Neural cell (in vitro differentiated cells): ENCODE measurements around the gene ZXDC. TPM values are rescaled to one million over a fixed set of nuclear protein-coding genes. Genes with fewer than 3 reads are reported as not detected.

Source experiments
- H2AFZ ChIP-seq: fragments of 200-600, 300-800 bp; sonication (generic), shearing (Covaris generic); 2 replicates; pipeline ENCODE4 v1.6.0; 2014; ENCODE audit warnings: low read depth, mild to moderate bottlenecking, antibody characterized with exemption, low read length, moderate library complexity
- H3F3A ChIP-seq: fragments of 200-600 bp; shearing (Covaris generic); 2 replicates; pipeline ENCODE4 v1.6.1; 2016; ENCODE audit warnings: mild to moderate bottlenecking, moderate library complexity, mixed read lengths, antibody characterized with exemption, low read length; ENCODE audit not compliant: insufficient read depth, poor library complexity, severe bottlenecking
- H3K27ac ChIP-seq: fragments of 200-600, 300-800 bp; sonication (generic), shearing (Covaris generic); 2 replicates; pipeline ENCODE4 v1.5.1; 2014; ENCODE audit warnings: mild to moderate bottlenecking, low read length, moderate library complexity
- H3K27me3 ChIP-seq: fragments of 300-800, 200-600 bp; sonication (generic), shearing (Covaris generic); 2 replicates; pipeline ENCODE4 v1.6.0; 2014; ENCODE audit warnings: mild to moderate bottlenecking, low read depth, low read length, moderate library complexity; ENCODE audit not compliant: insufficient read depth
- H3K36me3 ChIP-seq: fragments of 300-800, 200-600 bp; sonication (generic), shearing (Covaris generic); 2 replicates; pipeline ENCODE4 v1.5.1; 2014; ENCODE audit warnings: mild to moderate bottlenecking, antibody characterized with exemption, low read length, moderate library complexity; ENCODE audit not compliant: insufficient read depth
- H3K4me2 ChIP-seq: fragments of 300-800, 200-600 bp; sonication (generic), shearing (Covaris generic); 2 replicates; pipeline ENCODE4 v1.6.0; 2014; ENCODE audit warnings: mild to moderate bottlenecking, low read length
- H3K4me3 ChIP-seq: fragments of 300-800, 200-600 bp; sonication (generic), shearing (Covaris generic); 2 replicates; pipeline ENCODE4 v1.5.1; 2014; ENCODE audit warnings: mild to moderate bottlenecking, low read length, moderate library complexity
- H3K79me2 ChIP-seq: fragments of 200-600 bp; shearing (Covaris generic); replicated peaks from 2 replicates; pipeline ENCODE4 v1.6.0; 2014; ENCODE audit warnings: mild to moderate bottlenecking, low read length, moderate library complexity; ENCODE audit not compliant: insufficient read depth
- H3K9ac ChIP-seq: fragments of 300-800, 200-600 bp; sonication (generic), shearing (Covaris generic); 2 replicates; pipeline ENCODE4 v1.6.1; 2016; ENCODE audit warnings: mild to moderate bottlenecking, low read length, mixed read lengths
- H3K9me2 ChIP-seq: fragments of 200-600 bp; shearing (Covaris generic); 2 replicates; pipeline ENCODE4 v1.6.1; 2016; ENCODE audit warnings: mild to moderate bottlenecking, low read length, mixed read lengths; ENCODE audit not compliant: insufficient read depth
- H3K9me3 ChIP-seq: fragments of 200-600, 300-800 bp; sonication (generic), shearing (Covaris generic); 2 replicates; pipeline ENCODE4 v1.6.1; 2016; ENCODE audit warnings: mild to moderate bottlenecking, mixed run types, low read length, moderate library complexity, mixed read lengths
- H4K20me1 ChIP-seq: fragments of 200-600 bp; shearing (Covaris generic); 2 replicates; pipeline ENCODE4 v1.6.1; 2016; ENCODE audit warnings: mild to moderate bottlenecking, mixed run types; ENCODE audit not compliant: insufficient read depth
- EP300 ChIP-seq: fragments of 450-650 bp; conservative IDR thresholded peaks from 2 replicates; pipeline ENCODE4 v1.6.1; 2014; ENCODE audit warnings: antibody characterized with exemption, mild to moderate bottlenecking, moderate library complexity; ENCODE audit not compliant: poor library complexity, severe bottlenecking
- EZH2 ChIP-seq: fragments of 200-600, 300-800 bp; shearing (Covaris generic), sonication (generic); IDR thresholded peaks from 2 replicates; pipeline ENCODE4 v1.6.1; 2014; ENCODE audit warnings: antibody characterized with exemption, low read length, borderline replicate concordance, mild to moderate bottlenecking; ENCODE audit not compliant: insufficient read depth, poor library complexity, severe bottlenecking
- MXI1 ChIP-seq: fragments of 450-650 bp; conservative IDR thresholded peaks from 2 replicates; pipeline ENCODE4 v1.6.1; 2014; ENCODE audit warnings: antibody characterized with exemption, mild to moderate bottlenecking; ENCODE audit not compliant: poor library complexity, severe bottlenecking
- POLR2AphosphoS5 ChIP-seq: IDR thresholded peaks from 2 replicates; pipeline ENCODE4 v1.6.1; 2012
- RAD21 ChIP-seq: fragments of 450-650 bp; conservative IDR thresholded peaks from 2 replicates; pipeline ENCODE4 v1.6.1; 2014; ENCODE audit warnings: antibody characterized with exemption, mild to moderate bottlenecking, moderate library complexity
- SMC3 ChIP-seq: fragments of 450-650 bp; conservative IDR thresholded peaks from 2 replicates; pipeline ENCODE4 v1.6.1; 2014; ENCODE audit warnings: antibody characterized with exemption, mild to moderate bottlenecking, moderate library complexity; ENCODE audit not compliant: poor library complexity
- TAF1 ChIP-seq: IDR thresholded peaks from 2 replicates; pipeline ENCODE4 v1.6.1; 2012; ENCODE audit warnings: low read depth
- polyA plus RNA-seq: library from polyadenylated mRNA; depleted of rRNA; stranded (reverse); fragments of >200 nt; gene quantifications from 2 replicates; pipeline ENCODE4 v1.2.3, GENCODE V29; 2014
- TF ChIP-seq, protein P1 (sequence below): IDR thresholded peaks from 2 replicates; pipeline ENCODE4 v1.6.1; 2012; ENCODE audit warnings: borderline replicate concordance
- TF ChIP-seq, protein P2 (sequence below): fragments of 450-650 bp; IDR thresholded peaks from 2 replicates; pipeline ENCODE4 v1.5.1; 2014; ENCODE audit warnings: antibody characterized with exemption, mild to moderate bottlenecking, moderate library complexity; ENCODE audit not compliant: poor library complexity, severe bottlenecking

ZXDC gene
- polyA plus RNA-seq, 1 donor from 2014 or later = 22.2 TPM

DNA sequence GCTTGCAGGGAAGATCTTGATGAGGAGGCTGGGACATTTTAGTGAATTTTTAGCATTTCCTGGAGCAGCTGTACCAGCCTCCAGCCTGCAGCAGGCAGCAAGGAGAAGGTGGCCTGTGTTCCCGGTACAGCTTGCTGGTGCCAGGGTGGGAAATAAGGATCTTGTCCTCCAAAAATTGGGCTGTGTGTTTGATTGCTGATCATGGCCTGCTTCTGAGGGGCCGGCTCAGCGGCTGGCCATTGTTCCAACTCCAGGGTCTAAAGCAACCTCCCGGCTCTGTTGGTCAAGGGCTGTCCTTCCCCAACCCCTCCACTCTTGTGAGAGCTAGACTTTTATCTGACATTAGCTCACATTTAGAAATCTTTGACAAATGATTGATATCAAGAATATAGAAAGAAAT, 75.9 kb downstream of the ZXDC start:
- Histone ChIP-seq H3K36me3 (no peaks in the 10 kb centered on the region), H3K9me3 (no peaks in the 10 kb centered on the region), H3K4me3 (no peak overlapping the region), H3K27ac (no peak overlapping the region), H3F3A (no peaks in the 10 kb centered on the region), H4K20me1 (no peaks in the 10 kb centered on the region), H3K79me2 (no peaks in the 10 kb centered on the region), H3K27me3 (no peaks in the 10 kb centered on the region), H2AFZ (no peak overlapping the region), H3K9me2 (no peaks in the 10 kb centered on the region), H3K9ac (no peak overlapping the region), H3K4me2 (no peak overlapping the region)
- no peak for TF ChIP-seq SMC3
- TF ChIP-seq, protein P1, sequence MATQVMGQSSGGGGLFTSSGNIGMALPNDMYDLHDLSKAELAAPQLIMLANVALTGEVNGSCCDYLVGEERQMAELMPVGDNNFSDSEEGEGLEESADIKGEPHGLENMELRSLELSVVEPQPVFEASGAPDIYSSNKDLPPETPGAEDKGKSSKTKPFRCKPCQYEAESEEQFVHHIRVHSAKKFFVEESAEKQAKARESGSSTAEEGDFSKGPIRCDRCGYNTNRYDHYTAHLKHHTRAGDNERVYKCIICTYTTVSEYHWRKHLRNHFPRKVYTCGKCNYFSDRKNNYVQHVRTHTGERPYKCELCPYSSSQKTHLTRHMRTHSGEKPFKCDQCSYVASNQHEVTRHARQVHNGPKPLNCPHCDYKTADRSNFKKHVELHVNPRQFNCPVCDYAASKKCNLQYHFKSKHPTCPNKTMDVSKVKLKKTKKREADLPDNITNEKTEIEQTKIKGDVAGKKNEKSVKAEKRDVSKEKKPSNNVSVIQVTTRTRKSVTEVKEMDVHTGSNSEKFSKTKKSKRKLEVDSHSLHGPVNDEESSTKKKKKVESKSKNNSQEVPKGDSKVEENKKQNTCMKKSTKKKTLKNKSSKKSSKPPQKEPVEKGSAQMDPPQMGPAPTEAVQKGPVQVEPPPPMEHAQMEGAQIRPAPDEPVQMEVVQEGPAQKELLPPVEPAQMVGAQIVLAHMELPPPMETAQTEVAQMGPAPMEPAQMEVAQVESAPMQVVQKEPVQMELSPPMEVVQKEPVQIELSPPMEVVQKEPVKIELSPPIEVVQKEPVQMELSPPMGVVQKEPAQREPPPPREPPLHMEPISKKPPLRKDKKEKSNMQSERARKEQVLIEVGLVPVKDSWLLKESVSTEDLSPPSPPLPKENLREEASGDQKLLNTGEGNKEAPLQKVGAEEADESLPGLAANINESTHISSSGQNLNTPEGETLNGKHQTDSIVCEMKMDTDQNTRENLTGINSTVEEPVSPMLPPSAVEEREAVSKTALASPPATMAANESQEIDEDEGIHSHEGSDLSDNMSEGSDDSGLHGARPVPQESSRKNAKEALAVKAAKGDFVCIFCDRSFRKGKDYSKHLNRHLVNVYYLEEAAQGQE = no peak
- no peak for TF ChIP-seq TAF1
- no peak for TF ChIP-seq EP300
- no peak for TF ChIP-seq POLR2AphosphoS5
- no peak for TF ChIP-seq RAD21
- TF ChIP-seq EZH2 = no peak
- TF ChIP-seq MXI1 = no peak
- TF ChIP-seq, protein P2, sequence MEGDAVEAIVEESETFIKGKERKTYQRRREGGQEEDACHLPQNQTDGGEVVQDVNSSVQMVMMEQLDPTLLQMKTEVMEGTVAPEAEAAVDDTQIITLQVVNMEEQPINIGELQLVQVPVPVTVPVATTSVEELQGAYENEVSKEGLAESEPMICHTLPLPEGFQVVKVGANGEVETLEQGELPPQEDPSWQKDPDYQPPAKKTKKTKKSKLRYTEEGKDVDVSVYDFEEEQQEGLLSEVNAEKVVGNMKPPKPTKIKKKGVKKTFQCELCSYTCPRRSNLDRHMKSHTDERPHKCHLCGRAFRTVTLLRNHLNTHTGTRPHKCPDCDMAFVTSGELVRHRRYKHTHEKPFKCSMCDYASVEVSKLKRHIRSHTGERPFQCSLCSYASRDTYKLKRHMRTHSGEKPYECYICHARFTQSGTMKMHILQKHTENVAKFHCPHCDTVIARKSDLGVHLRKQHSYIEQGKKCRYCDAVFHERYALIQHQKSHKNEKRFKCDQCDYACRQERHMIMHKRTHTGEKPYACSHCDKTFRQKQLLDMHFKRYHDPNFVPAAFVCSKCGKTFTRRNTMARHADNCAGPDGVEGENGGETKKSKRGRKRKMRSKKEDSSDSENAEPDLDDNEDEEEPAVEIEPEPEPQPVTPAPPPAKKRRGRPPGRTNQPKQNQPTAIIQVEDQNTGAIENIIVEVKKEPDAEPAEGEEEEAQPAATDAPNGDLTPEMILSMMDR = no peak

DNA sequence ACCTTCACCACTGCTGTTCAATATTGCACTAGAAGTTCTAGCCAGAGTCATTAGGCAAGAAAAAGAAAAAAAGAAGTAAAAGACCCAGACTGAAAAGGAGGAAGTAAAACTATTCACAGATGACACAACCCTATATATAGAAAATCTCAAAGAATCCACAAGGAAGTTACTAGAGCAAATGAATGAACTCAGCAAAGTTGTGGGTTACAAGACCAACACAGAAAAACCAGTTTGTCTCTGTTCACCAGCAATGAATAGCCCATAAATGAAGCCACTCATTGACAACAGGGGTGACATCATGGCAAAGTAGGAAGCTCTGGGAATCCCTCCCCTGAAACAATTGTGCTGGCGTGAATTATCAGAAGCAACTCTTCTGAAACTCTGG, 76.3 kb downstream of the ZXDC start:
- TF ChIP-seq, protein P1 = no peak
- TF ChIP-seq EP300 (no peak), RAD21 (no peak), MXI1 (no peak), SMC3 (no peak), EZH2 (no peak)
- TF ChIP-seq, protein P2 = no peak
- H3K4me3 ChIP-seq = no peak overlapping the region
- H3K36me3 ChIP-seq = no peaks in the 10 kb centered on the region
- no peaks in the 10 kb centered on the region for H3K79me2 ChIP-seq
- no peak overlapping the region for H2AFZ ChIP-seq
- H3K9me2 ChIP-seq = no peaks in the 10 kb centered on the region
- H3K27me3 ChIP-seq = no peaks in the 10 kb centered on the region
- no peaks in the 10 kb centered on the region for H3F3A ChIP-seq
- H4K20me1 ChIP-seq = no peaks in the 10 kb centered on the region
- no peak overlapping the region for H3K4me2 ChIP-seq
- H3K9me3 ChIP-seq = no peaks in the 10 kb centered on the region
- no peak overlapping the region for H3K27ac ChIP-seq
- no peak overlapping the region for H3K9ac ChIP-seq
